Stimulated activated CD8-positive, alpha-beta memory T cell treated with anti-CD3 and anti-CD28 coated beads, Interleukin-12 subunit alpha, Interleukin-12 subunit beta, amount 100 ng/mL, for 24 hours (primary cell): ENCODE data around the gene STARD13.

Source experiments
- DNase-seq: peaks from one replicate; pipeline ENCODE4 v3.0.0-alpha.2; 2020; ENCODE audit errors: extremely low read depth

The STARD13 gene

GRCh38 chr13:33144358-33144784, 141.2 kb downstream of the STARD13 start:
- DNase-seq, result no peak

- DNase-seq, result no peak
Observed at GRCh38 chr13:33139780-33140535, 145.6 kb downstream of the STARD13 start.

GRCh38 chr13:33139184-33139583, 146.4 kb downstream of the STARD13 start:
- DNase-seq, result no peak

GRCh38 chr13:33138441-33138840, 147.1 kb downstream of the STARD13 start:
- DNase-seq, result no peak

- DNase-seq, result no peak
Observed at GRCh38 chr13:33137721-33138120, 147.8 kb downstream of the STARD13 start.

GRCh38 chr13:33135097-33135496, 150.5 kb downstream of the STARD13 start:
- DNase-seq, result no peak

- no peak for DNase-seq
Observed at GRCh38 chr13:33134213-33134612, 151.3 kb downstream of the STARD13 start.

GRCh38 chr13:33132644-33133440, 152.7 kb downstream of the STARD13 start:
- DNase-seq, result no peak

GRCh38 chr13:33129886-33130285, 155.7 kb downstream of the STARD13 start:
- DNase-seq, result no peak

- DNase-seq, result no peak
Observed at GRCh38 chr13:33129094-33129832, 156.3 kb downstream of the STARD13 start.

- DNase-seq, result no peak
Observed at GRCh38 chr13:33128134-33128533, 157.4 kb downstream of the STARD13 start.

- no peak for DNase-seq
Observed at GRCh38 chr13:33127009-33127551, 158.5 kb downstream of the STARD13 start.

- DNase-seq, result no peak
Observed at GRCh38 chr13:33125821-33126570, 159.6 kb downstream of the STARD13 start.

- no peak for DNase-seq
Observed at GRCh38 chr13:33123066-33123859, 162.3 kb downstream of the STARD13 start.

- no peak for DNase-seq
Observed at GRCh38 chr13:33119856-33120543, 165.6 kb downstream of the STARD13 start.

GRCh38 chr13:33119022-33119781, 166.4 kb downstream of the STARD13 start:
- DNase-seq, result no peak

GRCh38 chr13:33116321-33117010, 169.1 kb downstream of the STARD13 start:
- DNase-seq, result no peak

GRCh38 chr13:33115274-33115673, 170.3 kb downstream of the STARD13 start:
- no peak for DNase-seq

GRCh38 chr13:33114146-33114545, 171.4 kb downstream of the STARD13 start:
- DNase-seq, result no peak
